ENCODE measurements around the gene TSLP. TPM values are rescaled to one million over a fixed set of nuclear protein-coding genes. Genes with fewer than 3 reads are reported as not detected.

TSLP gene
- total RNA-seq, 1 donor from 2014 or later, result 1.3 TPM

DNA sequence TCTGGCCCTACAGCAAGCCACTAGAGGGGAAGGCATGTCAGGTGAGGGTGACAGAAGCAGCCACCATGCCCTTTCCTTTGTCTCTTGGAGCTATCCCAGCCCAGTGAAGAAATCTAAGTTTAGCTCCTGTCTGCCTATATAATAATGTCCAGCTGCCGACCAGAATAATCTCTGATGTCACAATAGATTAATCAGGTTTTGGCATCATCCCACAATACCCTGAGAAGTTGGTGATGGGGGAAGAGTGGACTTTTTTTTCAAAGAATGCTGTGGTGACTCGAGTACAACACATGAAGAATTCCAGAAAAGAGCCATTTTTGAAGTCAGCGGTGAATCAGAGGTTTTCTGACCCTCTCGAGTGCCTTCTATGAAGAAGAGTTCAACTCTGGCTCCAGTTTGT lies 1.7 kb upstream of the TSLP start:
- H3K27ac ChIP-seq, result no peak overlapping the region
- peaks cover 16% of the 10 kb centered on the region for H3K4me1 ChIP-seq
- no peaks in the 10 kb centered on the region for H3K9me3 ChIP-seq
- TF ChIP-seq, protein P1, sequence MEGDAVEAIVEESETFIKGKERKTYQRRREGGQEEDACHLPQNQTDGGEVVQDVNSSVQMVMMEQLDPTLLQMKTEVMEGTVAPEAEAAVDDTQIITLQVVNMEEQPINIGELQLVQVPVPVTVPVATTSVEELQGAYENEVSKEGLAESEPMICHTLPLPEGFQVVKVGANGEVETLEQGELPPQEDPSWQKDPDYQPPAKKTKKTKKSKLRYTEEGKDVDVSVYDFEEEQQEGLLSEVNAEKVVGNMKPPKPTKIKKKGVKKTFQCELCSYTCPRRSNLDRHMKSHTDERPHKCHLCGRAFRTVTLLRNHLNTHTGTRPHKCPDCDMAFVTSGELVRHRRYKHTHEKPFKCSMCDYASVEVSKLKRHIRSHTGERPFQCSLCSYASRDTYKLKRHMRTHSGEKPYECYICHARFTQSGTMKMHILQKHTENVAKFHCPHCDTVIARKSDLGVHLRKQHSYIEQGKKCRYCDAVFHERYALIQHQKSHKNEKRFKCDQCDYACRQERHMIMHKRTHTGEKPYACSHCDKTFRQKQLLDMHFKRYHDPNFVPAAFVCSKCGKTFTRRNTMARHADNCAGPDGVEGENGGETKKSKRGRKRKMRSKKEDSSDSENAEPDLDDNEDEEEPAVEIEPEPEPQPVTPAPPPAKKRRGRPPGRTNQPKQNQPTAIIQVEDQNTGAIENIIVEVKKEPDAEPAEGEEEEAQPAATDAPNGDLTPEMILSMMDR (IDR thresholded peaks at IDR 0.05), result no peak
- no peaks in the 10 kb centered on the region for H3K36me3 ChIP-seq
- no peaks in the 10 kb centered on the region for H3K27me3 ChIP-seq (ENCODE audit: low read depth)
- ATAC-seq (no peak), DNase-seq (no peak)
- H3K4me3 ChIP-seq, result no peak overlapping the region
- intact Hi-C loops (cut with DNase I), result no loop called here

DNA sequence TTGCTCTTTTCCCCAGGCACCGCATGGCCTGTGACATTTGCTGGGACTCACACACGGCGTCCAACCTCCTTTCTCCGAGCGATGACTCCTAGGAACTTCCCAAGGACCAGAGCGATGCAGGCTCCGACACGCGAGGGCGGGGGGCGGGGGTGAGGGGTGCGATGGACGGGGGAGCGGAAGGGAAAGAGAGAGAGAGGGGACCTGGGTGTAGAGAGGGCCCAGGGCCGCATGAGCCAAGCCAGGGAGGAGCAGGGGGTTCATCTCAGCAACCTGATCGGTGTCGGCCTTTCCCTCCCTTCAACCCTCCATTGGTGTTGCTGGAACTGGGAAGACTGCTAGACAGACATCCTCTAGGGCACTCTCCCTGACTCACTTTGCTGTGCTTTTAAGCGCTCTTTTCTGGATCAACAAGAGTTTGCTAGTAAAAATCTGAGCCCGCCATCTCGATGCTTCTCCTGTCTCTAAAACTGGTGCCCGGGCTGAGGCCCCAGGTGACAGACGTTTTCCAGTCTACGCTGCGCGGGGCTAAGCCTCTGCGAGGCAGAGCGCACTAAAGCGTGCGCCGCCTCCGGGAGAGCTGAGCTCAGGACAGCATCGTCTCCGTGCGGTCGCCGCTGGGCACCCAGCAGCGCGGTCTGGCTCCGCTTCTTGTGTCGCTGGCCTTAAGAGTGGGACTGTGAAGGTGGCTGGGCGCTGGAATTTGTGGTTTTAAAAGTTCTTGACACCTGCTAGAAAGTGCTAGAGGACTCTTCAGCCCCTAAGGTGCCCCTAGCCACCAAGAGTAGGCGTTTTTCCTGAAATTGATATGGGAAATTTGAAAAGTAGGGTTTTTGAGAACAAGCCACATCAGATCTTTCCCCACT lies 1.0 kb upstream of the TSLP start:
- intact Hi-C loops (cut with DNase I), result no loop called here
- TF ChIP-seq, protein P1 (IDR thresholded peaks at IDR 0.05), result no peak
- Histone ChIP-seq H3K9me3 (no peaks in the 10 kb centered on the region), H3K4me3 (peak overlapping the region; percentile 4), H3K4me1 (peaks cover 20% of the 10 kb centered on the region), H3K27ac (no peak overlapping the region), H3K27me3 (ENCODE audit: low read depth) (no peaks in the 10 kb centered on the region), H3K36me3 (no peaks in the 10 kb centered on the region)
- DNase-seq (peak; percentile 49), ATAC-seq (peak; percentile 59 to 62)

DNA sequence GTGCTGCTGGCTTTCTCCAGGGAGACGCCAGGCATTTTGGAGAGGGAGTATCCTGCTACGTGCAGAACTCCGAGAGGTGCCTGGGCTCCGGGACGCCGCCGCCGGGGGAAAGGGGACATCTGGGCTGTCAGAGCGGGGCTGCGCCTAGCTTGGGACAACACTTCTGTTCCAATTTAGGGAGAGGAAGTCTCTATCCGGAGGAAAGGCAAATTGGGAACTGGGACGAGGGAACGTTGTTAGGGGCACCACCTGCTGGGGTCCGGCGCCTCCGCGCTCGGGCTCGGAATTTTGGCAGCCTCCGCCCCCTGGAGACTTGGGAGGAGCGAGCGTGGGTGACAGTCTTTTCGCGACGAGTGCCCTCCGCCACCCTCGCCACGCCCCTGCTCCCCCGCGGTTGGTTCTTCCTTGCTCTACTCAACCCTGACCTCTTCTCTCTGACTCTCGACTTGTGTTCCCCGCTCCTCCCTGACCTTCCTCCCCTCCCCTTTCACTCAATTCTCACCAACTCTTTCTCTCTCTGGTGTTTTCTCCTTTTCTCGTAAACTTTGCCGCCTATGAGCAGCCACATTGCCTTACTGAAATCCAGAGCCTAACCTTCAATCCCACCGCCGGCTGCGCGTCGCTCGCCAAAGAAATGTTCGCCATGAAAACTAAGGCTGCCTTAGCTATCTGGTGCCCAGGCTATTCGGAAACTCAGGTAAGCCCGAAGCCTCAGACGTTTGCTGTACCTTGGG lies 1.6 kb downstream of the TSLP start:
- H3K27me3 ChIP-seq (ENCODE audit: low read depth), result no peaks in the 10 kb centered on the region
- DNase-seq, result peak; percentile 73
- TF ChIP-seq, protein P1 (IDR thresholded peaks at IDR 0.05), result no peak
- peak overlapping the region; percentile 64 for H3K4me3 ChIP-seq
- no peaks in the 10 kb centered on the region for H3K9me3 ChIP-seq
- H3K4me1 ChIP-seq, result peaks cover 24% of the 10 kb centered on the region
- no peaks in the 10 kb centered on the region for H3K36me3 ChIP-seq
- intact Hi-C loops (cut with DNase I), result no loop called here
- no peak overlapping the region for H3K27ac ChIP-seq
- ATAC-seq, result peak; percentile 78 to 85

DNA sequence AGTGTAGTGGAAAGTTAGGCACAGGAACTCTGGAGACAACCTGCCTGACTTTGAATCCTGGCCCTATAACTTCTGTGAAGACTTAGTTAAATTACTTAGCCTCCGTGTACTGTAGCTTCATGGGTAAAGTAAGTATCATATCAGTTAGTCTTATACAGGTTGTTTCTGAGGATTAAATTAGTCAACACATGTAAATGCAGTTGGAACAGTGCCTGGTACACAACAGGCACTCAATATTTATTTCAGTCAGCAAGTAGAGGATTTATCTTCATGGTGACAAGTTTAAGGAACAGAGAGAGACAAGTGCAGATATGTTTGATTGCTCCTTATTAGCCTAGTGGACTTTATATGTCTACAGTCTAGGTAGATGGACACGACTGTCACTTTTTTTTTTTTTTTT lies 2.7 kb downstream of the TSLP start:
- DNase-seq (no peak), ATAC-seq (no peak)
- Histone ChIP-seq H3K27ac (no peak overlapping the region), H3K4me3 (peak overlapping the region; percentile 64), H3K9me3 (no peaks in the 10 kb centered on the region), H3K36me3 (no peaks in the 10 kb centered on the region), H3K27me3 (ENCODE audit: low read depth) (no peaks in the 10 kb centered on the region), H3K4me1 (peaks cover 24% of the 10 kb centered on the region)
- intact Hi-C loops (cut with DNase I), result no loop called here
- TF ChIP-seq, protein P1 (IDR thresholded peaks at IDR 0.05), result no peak

DNA sequence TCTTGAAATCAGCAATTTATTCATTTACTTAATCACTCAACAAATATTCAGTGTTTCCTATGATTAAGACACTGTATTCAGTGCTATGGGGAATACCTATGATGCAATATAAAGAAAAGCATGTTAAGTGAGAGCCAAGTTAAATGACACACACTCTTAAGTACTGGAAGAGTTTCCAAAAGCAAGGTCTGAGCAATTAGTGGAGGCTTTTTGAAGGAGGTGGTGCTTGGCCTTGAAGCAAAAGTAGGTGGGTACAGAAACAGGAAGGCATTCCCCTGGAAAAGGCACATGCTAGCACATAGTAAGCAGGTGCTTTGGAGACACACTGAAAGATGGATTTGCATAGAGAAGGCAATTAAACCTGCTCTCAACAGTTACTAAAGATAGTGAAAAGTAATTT lies 4.0 kb downstream of the TSLP start:
- Histone ChIP-seq H3K27me3 (ENCODE audit: low read depth) (no peaks in the 10 kb centered on the region), H3K9me3 (no peaks in the 10 kb centered on the region), H3K36me3 (no peaks in the 10 kb centered on the region), H3K4me3 (no peak overlapping the region), H3K4me1 (peaks cover 21% of the 10 kb centered on the region), H3K27ac (no peak overlapping the region)
- intact Hi-C loops (cut with DNase I), result no loop called here
- ATAC-seq, result peak; percentile 79 to 86
- no peak for DNase-seq
- TF ChIP-seq, protein P1 (IDR thresholded peaks at IDR 0.05), result no peak

Measured in lower lobe of right lung (tissue), 2 donors.